ENCODE results near the gene OSBP.

The OSBP gene

GRCh38 chr11:59601788-59602187 lies 13.8 kb downstream of the OSBP start:
- no peak overlapping the region for H3K27ac ChIP-seq
- no peak for TF ChIP-seq CTCF (conservative IDR thresholded peaks at IDR 0.05)

GRCh38 chr11:59600636-59601035 lies 14.9 kb downstream of the OSBP start:
- TF ChIP-seq CTCF (conservative IDR thresholded peaks at IDR 0.05), result no peak
- no peak overlapping the region for H3K27ac ChIP-seq

- H3K27ac ChIP-seq, result no peak overlapping the region
- no peak for TF ChIP-seq CTCF (conservative IDR thresholded peaks at IDR 0.05)
Observed at GRCh38 chr11:59600234-59600633, 15.3 kb downstream of the OSBP start.

GRCh38 chr11:59598961-59599360 lies 16.6 kb downstream of the OSBP start:
- no peak overlapping the region for H3K27ac ChIP-seq
- no peak for TF ChIP-seq CTCF (conservative IDR thresholded peaks at IDR 0.05)

GRCh38 chr11:59584294-59584693 lies 31.3 kb downstream of the OSBP start:
- no peak for TF ChIP-seq CTCF (conservative IDR thresholded peaks at IDR 0.05)
- H3K27ac ChIP-seq, result no peak overlapping the region

GRCh38 chr11:59582006-59582405 lies 33.6 kb downstream of the OSBP start:
- no peak overlapping the region for H3K27ac ChIP-seq
- no peak for TF ChIP-seq CTCF (conservative IDR thresholded peaks at IDR 0.05)

GRCh38 chr11:59578369-59578768 lies 37.2 kb downstream of the OSBP start:
- H3K27ac ChIP-seq, result no peak overlapping the region
- no peak for TF ChIP-seq CTCF (conservative IDR thresholded peaks at IDR 0.05)

- TF ChIP-seq CTCF (conservative IDR thresholded peaks at IDR 0.05), result no peak
- no peak overlapping the region for H3K27ac ChIP-seq
Observed at GRCh38 chr11:59575505-59575904, 40.1 kb downstream of the OSBP start.
